HepG2 (cell line): ENCODE data around the gene STH.

Experiments
- POLR2A ChIP-seq, 2 experiments: IDR thresholded peaks; 2 replicates each; pipeline ENCODE4 v1.6.1; 2011; ENCODE audit warnings: low read depth in 2 of 2, low read length in 2 of 2, mild to moderate bottlenecking in 1 of 2, moderate library complexity in 1 of 2; ENCODE audit not compliant: insufficient read depth in 1 of 2
- ZNF232 ChIP-seq: sonication (generic); formaldehyde crosslinking; IDR thresholded peaks from 2 replicates; pipeline ENCODE4 v1.4.0; 2020; ENCODE audit warnings: missing genetic modification reagents, borderline replicate concordance

GRCh38 chr17:45960311-45960710, 38.7 kb upstream of the STH start:
- TF ChIP-seq ZNF232 (CRISPR knock-in tag), result no peak
- no peak for TF ChIP-seq POLR2A (IDR thresholded peaks at IDR 0.05; ENCODE audit: insufficient read depth in 1 of 2, low read depth in 2 of 2, low read length in 2 of 2)
